Hepatic stellate cell (primary cell): ENCODE data around the gene VSIG1.
A peak's percentile ranks its signal among the peaks of the same experiment; 100 is the strongest.

Source experiments
- DNase-seq: peaks from one replicate; pipeline ENCODE4 v3.0.0; 2011; ENCODE audit warnings: low spot score

Gene VSIG1

DNA sequence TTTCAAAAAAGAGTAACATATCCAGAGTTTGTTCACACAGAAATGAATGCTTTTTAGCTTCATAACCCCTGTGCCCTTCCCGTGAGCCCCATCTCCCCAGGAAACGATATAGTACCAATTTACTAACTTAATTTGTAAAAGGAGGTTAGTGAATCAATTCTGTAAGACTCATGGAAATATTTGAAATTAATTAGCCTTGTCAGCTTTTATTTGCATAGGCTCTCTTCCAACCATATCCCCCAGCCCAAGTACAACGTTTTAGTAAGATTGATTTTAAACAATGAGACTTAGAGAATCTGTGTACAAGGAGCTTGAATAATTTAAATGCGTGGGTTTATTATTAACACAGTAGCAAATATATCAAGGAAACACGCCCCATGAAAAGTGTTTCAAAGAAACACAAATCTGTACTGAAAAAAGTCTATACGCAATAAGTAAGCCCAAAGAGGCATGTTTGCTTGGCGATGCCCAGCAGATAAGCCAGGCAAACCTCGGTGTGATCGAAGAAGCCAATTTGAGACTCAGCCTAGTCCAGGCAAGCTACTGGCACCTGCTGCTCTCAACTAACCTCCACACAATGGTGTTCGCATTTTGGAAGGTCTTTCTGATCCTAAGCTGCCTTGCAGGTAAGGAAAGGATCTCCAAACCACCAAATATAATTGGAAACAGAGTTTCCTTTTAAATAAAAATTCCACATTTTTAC, at the start of gene VSIG1:
VSIG1 (plus strand) TSS at position 512 of the 703 bp plus-strand sequence; CDS start at position 578, 66 bp downstream.
- no peak for DNase-seq

DNA sequence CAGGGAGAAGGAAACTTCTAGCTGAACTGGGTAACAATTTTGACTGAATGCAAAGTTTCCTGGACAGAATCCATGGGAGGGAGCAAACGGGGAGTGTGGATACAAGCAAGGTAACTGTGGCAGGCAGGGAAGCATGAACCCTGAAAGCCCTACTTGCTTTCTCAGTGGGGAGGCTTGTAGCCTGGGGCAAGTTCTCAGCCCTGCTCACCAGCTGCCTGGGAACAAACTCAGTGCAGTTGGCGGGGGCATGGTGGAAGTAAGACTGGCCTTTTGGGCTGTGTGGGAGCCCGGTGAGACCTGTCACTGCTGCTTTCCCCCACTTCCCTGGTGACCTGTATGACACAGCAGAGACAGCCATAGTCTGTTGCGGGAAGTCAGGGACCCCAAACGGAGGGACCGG, 48.7 kb upstream of the VSIG1 start:
- DNase-seq: no peak

DNA sequence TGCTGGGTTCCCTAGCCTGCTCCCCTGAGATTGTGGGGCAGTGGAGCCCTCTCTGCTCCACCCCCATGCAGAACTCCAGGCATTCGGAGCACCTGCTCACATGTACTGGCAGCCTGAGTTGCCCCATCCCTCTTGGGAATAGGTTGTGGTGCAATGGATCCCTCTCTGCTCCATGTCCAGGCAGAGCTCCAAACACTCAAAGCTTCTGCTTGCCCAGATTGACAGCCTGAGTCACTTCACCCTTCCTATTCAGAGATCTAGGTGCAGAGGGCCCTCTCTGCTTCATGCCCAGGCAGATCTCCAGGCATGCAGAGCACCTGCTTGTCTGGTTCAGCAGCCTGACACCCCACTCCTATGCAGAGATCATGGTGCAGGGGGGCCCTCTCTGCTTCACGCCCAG, 44.1 kb upstream of the VSIG1 start:
- no peak for DNase-seq

DNA sequence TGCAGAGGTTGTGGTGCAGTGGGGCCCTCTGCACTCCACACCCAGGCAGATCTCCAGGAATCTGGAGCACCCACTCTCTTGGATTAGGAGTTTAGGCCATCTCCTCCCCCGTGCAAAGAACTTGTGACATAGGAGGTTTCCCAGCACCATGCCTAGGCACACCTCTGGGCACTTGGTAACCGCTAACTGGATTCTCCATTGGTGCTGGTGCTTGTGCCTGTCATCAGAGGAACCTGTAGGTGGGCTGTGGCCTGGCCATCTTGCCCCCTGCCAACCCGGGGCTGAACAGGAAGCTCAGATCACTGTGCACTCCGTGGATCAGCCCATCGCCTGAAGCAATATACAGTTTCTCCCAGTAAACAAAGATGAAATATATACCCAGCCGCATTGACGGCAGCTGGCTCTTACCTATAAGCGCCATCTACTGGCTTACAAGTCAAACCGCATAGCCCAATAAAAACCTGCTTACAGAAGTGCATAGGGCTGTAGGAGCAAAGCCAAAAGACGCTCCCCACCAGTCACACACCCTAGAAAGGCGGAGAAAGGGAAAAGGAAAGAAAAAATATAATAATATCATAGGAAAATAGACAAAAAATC, 43.5 kb upstream of the VSIG1 start:
- DNase-seq: no peak

DNA sequence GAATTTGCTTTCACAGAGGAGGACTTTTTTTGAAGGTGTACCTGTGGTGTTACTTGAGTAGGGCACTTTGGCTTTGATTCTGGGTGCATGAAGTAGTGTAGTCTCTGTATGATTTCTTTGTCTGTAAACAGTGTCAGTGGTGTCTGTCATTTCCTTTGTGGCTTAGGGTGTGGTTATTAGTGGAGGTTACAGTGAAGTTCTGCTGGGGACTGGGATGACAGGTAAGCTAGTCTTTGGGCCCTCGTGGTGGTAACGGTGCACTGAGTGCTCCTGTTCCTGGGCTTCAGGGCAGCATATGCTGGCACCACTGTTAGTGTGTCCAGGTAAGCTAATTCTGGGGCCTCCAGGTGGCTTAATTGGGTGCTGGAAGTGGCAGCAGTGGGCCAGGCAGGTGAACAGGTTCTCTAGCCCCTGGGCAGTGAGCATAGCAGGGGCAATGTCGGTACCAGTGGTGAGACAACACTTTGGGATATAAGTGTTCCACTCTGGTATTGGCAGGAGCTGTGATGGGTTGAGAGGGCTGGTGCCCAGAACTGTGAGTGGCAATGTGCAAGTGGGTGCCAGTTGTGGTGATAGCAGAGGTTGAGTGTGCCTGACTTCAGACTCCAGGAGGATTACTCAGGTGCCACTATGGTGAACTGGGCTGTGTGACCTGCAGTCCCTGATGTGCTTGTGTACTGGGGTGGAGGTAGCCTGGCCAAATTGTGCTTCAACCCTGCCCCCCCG, 26.0 kb upstream of the VSIG1 start:
- DNase-seq: no peak

DNA sequence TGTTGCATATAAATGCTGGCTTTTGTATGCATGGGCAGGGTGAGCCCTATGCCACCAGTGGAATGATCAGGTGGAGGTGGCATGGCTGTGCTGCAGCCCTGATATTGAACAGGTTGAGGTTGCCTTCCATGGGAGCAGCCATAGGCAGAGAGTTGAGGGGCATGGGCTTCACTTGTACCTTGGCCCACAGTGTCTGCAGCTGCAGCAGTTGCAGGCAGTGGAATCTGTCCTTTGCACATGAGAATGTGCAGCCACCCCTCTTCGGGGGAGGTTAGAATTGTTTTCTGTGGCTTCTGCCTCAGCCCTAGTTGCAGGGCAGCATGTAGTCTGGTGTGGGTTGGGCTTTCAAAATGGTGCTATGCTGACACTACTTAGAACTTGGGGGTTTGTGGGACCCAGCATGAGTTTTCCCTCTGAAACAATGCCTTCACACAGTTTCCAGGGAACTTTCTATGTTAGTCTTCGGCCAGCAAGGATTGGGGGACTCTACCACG, 25.4 kb upstream of the VSIG1 start:
- no peak for DNase-seq

DNA sequence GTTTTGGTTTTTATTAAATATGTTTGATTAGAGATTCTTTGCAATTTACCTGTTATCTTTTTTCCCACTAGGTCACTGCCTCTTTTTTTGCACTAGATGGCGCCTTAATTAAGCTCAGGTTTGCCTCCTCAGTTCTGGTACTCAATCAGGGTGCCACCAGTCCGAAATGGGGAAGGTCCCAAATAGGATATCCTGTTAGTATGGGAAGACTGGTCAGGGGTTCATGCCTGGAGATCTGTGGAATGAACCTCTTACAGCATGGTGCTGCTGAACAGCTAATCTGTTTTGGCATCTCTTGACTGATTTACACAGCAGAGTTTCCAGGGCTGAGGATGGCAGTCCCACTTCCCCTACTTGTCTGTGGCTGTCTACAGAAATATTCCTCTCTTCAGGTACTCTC, 24.2 kb upstream of the VSIG1 start:
- DNase-seq: no peak

DNA sequence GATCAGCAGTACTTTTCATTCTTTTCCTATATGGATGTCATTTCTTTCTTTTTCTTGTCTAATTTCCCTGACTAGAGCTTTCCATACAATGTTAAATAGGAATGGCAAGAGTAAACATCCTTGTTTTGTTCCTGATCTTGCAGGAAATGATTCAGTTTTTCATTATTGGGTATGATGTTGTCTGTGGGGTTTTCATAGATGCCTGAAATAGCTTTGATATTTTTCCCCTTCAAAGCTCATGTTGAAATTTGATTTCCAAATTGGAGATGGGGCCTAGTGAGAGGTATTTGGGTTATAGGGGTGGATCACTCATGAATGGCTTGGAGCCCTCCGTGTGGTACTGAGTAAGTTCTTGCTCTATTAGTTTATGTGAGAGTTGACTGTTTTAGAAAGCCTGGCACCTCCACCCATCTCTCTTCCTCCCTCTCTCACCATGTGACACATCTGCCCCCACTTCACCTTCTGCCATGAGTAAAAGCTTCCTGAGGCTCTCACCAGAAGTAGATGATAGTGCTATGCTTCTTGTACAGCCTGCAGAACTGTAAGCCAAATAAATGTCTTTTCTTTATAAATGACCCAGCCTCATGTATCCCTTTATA, 22.3 kb upstream of the VSIG1 start:
- DNase-seq: no peak

DNA sequence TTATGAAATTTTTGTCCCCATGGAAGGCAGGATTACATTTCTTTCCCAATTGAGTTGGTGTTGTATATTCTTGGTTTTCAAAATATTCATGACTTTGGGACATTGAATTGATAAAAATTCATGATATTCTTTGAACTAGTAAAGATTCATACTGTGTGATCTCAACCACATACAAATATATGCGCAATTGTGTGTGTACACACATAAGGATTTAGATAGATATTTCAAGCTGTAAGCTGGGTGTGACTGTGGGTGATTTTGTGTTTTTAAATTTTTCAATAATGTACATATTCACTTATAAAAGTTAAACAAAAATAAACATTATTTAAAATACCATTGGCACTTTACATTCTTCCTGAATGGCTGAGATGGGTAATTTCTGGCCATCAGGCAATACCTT, 19.5 kb upstream of the VSIG1 start:
- DNase-seq: no peak

DNA sequence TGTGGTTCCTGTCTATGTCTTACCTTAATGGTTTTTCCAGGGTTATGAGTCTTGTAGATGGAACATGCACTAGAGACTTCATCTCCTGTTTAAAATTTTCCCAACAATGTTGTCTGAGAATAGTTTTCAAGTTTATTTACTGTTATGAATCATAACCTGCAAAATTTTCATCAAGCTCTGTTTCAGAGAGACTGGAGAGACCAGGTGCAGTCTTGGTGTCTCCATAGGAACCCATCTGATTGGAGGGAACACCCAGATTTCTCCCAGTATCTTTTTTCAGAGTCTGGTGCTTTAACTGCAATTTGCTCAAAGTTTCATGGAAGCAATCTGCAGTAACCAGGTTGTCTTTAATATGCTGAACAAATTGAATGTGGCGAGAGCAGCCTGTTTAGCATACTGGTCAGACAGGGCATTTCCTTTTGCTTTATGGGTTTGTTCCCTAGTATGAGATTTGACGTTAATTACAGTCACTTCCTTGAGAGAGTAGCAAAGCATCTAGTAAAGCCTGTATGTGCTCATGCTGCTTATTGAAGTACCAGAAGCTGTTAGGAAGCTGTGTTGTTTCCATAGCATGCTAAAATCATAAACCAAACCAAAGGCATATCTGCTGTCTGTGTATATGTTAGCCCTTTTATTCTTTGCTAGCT, 18.8 kb upstream of the VSIG1 start:
- DNase-seq: no peak

DNA sequence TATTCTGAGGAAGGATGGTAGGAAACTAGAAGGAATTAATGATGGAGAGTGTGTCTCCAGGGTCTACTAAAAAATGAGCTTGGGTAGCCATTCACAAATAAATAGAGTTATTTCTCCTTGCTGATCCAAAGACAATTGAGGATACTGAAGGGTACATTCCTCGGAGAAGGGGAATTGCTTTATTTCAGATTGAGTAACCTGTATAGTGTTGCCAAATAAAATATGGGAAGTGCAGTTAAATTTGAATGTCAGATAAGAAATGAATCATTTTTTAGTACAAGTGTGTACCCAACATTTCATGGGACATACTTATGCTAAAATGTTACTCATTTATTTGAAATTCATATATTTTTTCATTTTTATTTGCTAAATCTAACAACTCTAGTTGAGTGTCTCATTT, 16.0 kb upstream of the VSIG1 start:
- DNase-seq: no peak

DNA sequence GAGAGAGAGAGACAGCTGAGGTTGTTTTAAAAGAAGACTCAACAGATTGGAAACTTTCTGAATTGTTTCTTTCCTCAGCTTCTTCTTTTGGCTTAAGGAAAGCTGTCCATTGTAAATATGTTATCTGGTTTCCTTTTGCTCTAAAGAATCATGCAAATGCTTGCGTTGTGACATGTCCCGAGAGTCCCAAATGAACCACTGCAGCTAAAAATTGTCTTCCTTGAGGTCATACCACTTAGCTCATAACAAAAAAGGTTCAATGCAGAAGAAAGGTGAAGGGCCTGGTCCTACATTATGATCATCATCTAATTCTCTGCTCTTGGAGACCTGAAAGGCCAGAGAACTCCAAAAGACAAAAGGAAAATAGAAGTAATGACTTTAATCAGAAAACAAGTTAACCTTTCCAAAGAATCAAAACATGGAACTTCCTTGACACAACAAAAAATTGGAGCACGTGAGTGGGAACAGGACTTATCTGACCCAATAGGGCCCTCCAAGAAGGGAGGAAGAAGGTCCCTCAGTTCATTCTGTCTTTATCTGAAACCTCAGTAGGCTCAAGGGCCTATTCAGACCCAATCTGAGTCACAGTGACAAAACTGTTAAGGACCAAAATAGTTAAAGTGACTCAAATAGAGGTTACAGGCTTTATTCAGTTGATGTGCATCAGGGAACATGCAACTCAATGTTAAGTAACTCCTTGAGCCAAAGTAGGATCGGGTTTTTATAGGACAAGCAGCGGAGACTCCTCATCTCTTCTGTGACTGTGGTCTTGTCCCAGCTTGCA, 14.7 kb upstream of the VSIG1 start:
- no peak for DNase-seq

DNA sequence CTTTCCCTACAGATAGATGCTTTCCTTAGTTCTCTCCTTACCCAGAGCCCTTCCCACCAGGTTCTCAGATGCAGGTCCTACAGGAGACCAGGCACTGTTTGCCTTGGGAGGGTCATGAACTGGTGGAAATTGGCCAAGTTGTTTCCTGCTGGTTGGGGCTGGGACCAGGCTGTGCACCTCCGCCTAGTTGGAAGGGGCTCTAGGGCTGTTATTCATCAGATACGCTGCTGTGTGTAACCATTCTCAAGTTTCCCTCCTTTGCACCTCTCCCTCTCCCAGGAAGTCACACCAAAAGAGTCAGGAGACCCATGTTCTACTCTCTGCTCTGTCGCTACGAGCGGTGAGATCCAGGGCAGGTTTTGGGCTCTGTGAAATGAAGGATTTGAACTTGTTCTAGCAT, 11.9 kb upstream of the VSIG1 start:
- no peak for DNase-seq

DNA sequence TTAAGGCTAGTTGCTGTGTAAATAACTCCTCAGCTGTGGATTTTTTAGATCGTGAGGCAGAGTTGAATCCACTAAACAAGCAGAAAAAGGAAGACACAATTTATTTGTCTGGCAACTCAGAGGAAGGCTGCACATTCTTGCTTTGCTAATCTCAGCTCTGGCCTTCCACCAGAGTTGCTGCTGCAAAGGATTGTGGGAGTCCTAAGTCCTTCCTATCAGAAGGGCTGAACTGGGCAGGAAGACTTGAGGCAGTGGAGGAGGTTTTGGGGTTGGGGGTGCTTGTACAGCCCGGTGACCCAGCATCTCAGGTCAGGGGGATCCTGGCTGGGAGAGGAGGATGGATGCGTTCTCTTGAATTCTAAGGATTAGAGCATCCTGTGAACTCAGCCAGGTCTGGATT, 11.0 kb upstream of the VSIG1 start:
- no peak for DNase-seq

DNA sequence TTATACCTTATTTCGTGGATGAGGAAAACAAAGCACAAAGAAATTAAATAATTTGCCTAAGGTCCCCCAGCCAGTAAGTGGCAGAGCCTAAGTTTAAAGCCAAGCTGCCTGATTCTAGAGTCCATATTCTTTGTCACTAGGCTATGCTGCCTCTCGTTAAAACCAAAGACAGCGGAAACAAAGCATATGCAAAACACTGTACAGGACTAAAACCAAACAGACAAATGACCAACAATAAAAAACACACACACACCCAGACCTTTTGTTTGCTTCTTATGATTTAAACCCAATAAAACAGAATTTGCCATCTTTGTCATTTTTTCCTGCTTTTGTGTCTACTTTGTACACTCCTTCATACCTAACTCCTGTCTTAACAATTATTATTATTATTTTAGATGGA, 10.1 kb upstream of the VSIG1 start:
- DNase-seq: no peak

DNA sequence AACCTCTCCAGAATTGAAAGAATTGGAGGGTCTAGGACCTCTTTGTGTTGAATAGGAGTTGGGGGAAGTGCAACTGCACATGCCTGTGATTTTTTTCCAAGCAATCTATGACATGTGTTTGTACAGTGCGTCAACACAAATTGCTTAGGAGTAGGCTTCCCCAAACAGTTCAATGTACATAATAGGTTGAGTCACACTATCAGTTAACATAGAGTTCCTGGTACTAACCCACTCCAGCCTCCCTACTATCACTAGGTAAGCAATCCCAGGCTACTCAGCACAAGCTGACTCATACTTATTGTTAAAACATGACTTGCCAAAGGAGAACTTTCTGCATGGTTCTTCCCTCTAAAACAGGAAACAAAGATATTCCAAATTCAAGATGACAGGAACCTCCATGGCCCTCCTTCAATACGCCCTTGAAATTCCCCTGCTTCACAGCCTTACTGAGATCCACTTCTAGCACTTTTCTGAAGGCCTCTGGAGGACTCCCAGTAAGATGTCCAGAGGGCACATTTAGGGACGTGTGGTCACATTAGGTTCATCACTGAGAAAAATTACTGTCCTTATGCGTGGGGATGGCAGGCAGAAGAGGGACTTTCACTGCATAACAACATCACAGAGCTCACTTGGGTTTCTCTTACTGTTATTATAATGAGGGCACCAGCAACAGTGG, 8.4 kb upstream of the VSIG1 start:
- peak; percentile 28 for DNase-seq

DNA sequence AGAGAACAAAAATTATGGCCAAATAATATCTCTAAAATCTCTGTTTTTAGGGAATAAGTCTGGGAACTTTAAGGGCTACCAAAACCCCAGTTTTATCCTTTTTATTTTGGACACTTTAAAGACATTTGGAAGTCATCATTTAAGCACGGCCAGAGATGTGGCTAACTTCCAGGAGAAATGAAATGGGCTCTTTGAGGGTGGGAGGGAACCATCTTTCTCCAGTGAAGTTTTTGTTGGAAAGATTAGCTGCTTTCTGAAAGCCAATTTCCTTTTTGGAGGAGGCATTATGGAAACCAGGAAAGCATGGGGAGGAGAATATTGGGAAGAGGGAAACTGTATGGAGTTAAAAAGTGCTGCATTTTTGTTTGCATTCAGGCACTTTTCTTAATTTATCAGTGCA, 4.8 kb downstream of the VSIG1 start:
- DNase-seq: no peak

DNA sequence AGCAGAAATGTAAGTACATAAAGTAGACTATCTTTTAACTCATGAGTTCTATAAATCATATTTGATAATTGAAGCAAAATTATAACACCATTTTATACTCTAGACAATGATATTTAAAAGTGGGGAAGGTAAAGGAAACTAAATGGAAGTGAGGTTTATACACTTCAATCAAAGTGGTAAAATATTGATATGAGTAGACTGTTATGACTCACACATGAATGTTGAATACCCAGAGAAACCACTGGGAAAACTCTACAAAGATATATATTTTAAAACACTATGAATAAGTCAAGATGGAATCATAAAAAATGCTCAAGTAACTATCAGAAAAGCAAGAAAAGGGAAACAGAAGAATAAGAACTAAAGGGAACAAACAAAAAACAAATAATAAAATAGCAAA, 8.4 kb downstream of the VSIG1 start:
- DNase-seq: no peak

DNA sequence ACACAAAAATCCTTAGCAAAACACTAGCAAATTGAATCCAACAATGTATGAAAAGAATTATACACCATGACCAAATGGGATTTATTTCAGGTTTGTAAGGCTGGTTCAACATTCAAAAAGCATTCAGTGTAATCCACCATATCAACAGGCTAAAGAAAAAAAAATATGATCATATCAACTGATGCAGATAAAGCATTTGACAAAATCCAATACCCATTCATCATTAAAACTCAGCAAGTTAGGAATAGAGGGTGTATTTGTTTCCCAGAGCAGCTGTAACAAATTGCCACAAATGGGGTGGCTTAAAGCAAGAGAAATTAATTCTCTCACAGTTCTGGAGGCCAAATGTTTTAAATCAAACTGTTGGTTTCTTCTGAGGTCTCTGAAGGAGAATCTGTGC, 10.7 kb downstream of the VSIG1 start:
- no peak for DNase-seq

DNA sequence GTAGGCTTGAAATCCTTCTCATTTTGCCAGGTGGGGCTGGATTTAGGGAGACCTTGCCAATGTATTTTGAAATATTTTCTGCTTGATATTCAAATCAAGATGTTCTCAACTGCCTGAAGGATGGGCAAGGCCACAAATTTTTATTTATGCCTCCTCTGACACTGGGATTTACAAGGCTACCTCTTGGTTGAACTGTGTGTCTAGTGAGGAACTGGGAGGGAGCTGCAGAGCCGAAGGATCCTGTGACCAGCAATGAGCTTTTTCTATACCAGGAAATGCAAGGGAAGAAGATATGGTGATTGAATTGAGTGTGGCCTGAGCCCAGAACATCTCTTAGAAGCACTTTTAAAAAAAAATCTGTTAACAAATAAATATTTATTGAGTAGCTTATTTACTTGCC, 14.9 kb downstream of the VSIG1 start:
- DNase-seq: no peak

DNA sequence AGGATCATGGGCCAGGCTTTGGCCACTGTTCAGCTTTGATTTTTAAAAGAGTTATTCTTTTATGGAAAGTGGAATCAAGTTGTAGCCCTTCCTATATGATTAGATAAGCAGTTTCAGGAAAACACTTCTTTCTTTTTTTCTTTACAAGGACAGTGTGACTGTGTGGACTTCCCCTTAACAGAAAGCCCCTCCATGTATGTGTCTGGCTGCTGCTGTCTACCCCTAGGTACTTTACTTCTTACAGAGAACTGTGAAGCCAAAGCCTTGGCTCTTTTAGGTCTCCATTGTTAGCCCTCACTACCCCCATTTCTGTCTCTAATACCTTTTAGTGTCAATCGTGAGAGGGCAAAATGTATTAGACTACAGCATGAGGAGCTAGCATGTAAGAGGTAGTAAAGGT, 19.1 kb downstream of the VSIG1 start:
- no peak for DNase-seq
